Panc1 (cell line): ENCODE data around the gene DTNB. TPM values are rescaled to one million over a fixed set of nuclear protein-coding genes. Genes with fewer than 3 reads are reported as not detected.

Experiments
- ATAC-seq: fragments of 200-7000 bp; cut with Tn5 transposase; 2 replicates; pipeline ENCODE4 v1.9.1; 2020; ENCODE audit warnings: mild to moderate bottlenecking, moderate library complexity
- BruUV-seq: library from RNA; stranded (reverse); fragments of 400-500 nt; replicated peaks from 2 replicates; lab custom pipeline; 2021; lab: Mats Ljungman, UMichigan
- CTCF ChIA-PET: fragments of 300-600 bp; sonication (Branson Sonifier 250); formaldehyde crosslinking; loops from one replicate; lab custom pipeline; 2022; ENCODE audit warnings: antibody characterized with exemption; lab: Charles Lee
- POLR2A ChIA-PET: fragments of 300-600 bp; sonication (Branson Sonifier 250); formaldehyde crosslinking; loops from one replicate; lab custom pipeline; 2022; ENCODE audit warnings: antibody characterized with exemption; lab: Charles Lee
- DNase-seq: peaks from one replicate; pipeline ENCODE4 v3.0.0-alpha.2; 2010; ENCODE audit warnings: low read depth, low spot score
- H3K27ac ChIP-seq: 2 replicates; pipeline ENCODE4 v1.5.1; 2011; ENCODE audit warnings: mild to moderate bottlenecking, low read length, inconsistent platforms
- H3K27me3 ChIP-seq: fragments of 200-500 bp; sonication (Bioruptor generic); 2 replicates; pipeline ENCODE4 v1.6.0; 2014; ENCODE audit warnings: low read length, inconsistent platforms; ENCODE audit not compliant: control insufficient read depth, insufficient read depth
- H3K36me3 ChIP-seq: fragments of 200-500 bp; sonication (Bioruptor generic); 2 replicates; pipeline ENCODE4 v1.5.1; 2014; ENCODE audit warnings: inconsistent platforms, mild to moderate bottlenecking, low read length, moderate library complexity; ENCODE audit not compliant: control insufficient read depth, insufficient read depth
- H3K4me1 ChIP-seq: 2 replicates; pipeline ENCODE4 v1.5.1; 2011; ENCODE audit warnings: inconsistent platforms, mild to moderate bottlenecking, low read length, moderate library complexity; ENCODE audit not compliant: control insufficient read depth, insufficient read depth
- H3K4me3 ChIP-seq, 2 experiments: 2 replicates each; pipeline ENCODE4 v1.5.1; 2011 to 2012; ENCODE audit warnings: low read depth in 2 of 2, low read length in 2 of 2, mild to moderate bottlenecking in 2 of 2, inconsistent platforms in 1 of 2, moderate library complexity in 1 of 2
- H3K9me3 ChIP-seq: fragments of 200-500 bp; sonication (Bioruptor generic); 2 replicates; pipeline ENCODE4 v1.5.1; 2014; ENCODE audit warnings: low read depth, mild to moderate bottlenecking, inconsistent platforms, low read length, moderate library complexity; ENCODE audit not compliant: control insufficient read depth, insufficient read depth
- CTCF ChIP-seq: fragments of 450-650 bp; IDR thresholded peaks from 2 replicates; pipeline ENCODE4 v1.5.1; 2017; ENCODE audit warnings: mild to moderate bottlenecking
- POLR2AphosphoS5 ChIP-seq: IDR thresholded peaks from 2 replicates; pipeline ENCODE4 v1.6.1; 2012; ENCODE audit warnings: mild to moderate bottlenecking, low read depth, low read length, moderate library complexity
- REST ChIP-seq, 2 experiments: IDR thresholded peaks; 2 replicates each; pipeline ENCODE4 v1.6.1; 2011 to 2012; ENCODE audit warnings: low read depth in 2 of 2, control low read depth in 1 of 2, low read length in 1 of 2, mild to moderate bottlenecking in 1 of 2, moderate library complexity in 1 of 2; ENCODE audit not compliant: insufficient read depth in 1 of 2
- SIN3A ChIP-seq: IDR thresholded peaks from 2 replicates; pipeline ENCODE4 v1.6.1; 2012; ENCODE audit warnings: low read depth, mild to moderate bottlenecking, low read length, moderate library complexity, borderline replicate concordance; ENCODE audit not compliant: insufficient read depth
- TCF7L2 ChIP-seq: IDR thresholded peaks from 2 replicates; pipeline ENCODE4 v1.6.1; 2011; ENCODE audit warnings: mild to moderate bottlenecking, low read depth, low read length, inconsistent platforms
- in situ Hi-C: cut with HindIII; loops from 2 replicates; pipeline ENCODE4 v1.10.0; 2016; ENCODE audit warnings: low sequenced_read_pairs, low pct_unique_long_range_greater_than_20kb
- intact Hi-C: fragments of 100-400 bp; cut with micrococcal nuclease; formaldehyde crosslinking; loops from one replicate; pipeline ENCODE4 v1.10.0; 2022; ENCODE audit not compliant: unreplicated experiment
- total RNA-seq: library from RNA; stranded (reverse); gene quantifications from one replicate; pipeline ENCODE4 v1.2.1, GENCODE V29; 2021; ENCODE audit not compliant: unreplicated experiment

DTNB gene
- total RNA-seq, 1 experiment from 2014 or later: 37.8 TPM

- no peaks in the 10 kb centered on the region for H3K4me1 ChIP-seq
- no peak overlapping the region for H3K27ac ChIP-seq
- CTCF ChIA-PET: no interaction called here
- H3K9me3 ChIP-seq: no peaks in the 10 kb centered on the region
- H3K36me3 ChIP-seq: no peaks in the 10 kb centered on the region
- POLR2A ChIA-PET: no interaction called here
- BruUV-seq: no TSS peak
- ATAC-seq: no peak
- TF ChIP-seq REST (IDR thresholded peaks at IDR 0.05; ENCODE audit: insufficient read depth in 1 of 2, low read depth in 2 of 2, low read length in 1 of 2) (no peak), TCF7L2 (no peak), SIN3A (no peak), CTCF (no peak), POLR2AphosphoS5 (no peak)
- intact Hi-C loops: no loop called here
- no peak for DNase-seq
- in situ Hi-C loops: no loop called here
- no peak overlapping the region for H3K4me3 ChIP-seq
- H3K27me3 ChIP-seq: no peaks in the 10 kb centered on the region
These were observed 333.6 kb downstream of the DTNB start for GRCh38 chr2:25339791-25340180.

- Histone ChIP-seq H3K4me1 (no peaks in the 10 kb centered on the region), H3K27me3 (no peaks in the 10 kb centered on the region), H3K36me3 (no peaks in the 10 kb centered on the region), H3K27ac (no peak overlapping the region), H3K9me3 (no peaks in the 10 kb centered on the region), H3K4me3 (no peak overlapping the region)
- DNase-seq (no peak), ATAC-seq (no peak)
- TF ChIP-seq CTCF (no peak), TCF7L2 (no peak), REST (IDR thresholded peaks at IDR 0.05; ENCODE audit: insufficient read depth in 1 of 2, low read depth in 2 of 2, low read length in 1 of 2) (no peak), POLR2AphosphoS5 (no peak), SIN3A (no peak)
- intact Hi-C loops: no loop called here
- in situ Hi-C loops: no loop called here
- ChIA-PET CTCF (no interaction called here), POLR2A (no interaction called here)
- no TSS peak for BruUV-seq
These were observed 334.1 kb downstream of the DTNB start for GRCh38 chr2:25339211-25339674.
